Measurements from ENCODE around the gene ZNF10.
A peak's percentile ranks its signal among the peaks of the same experiment; 100 is the strongest.

The ZNF10 gene

GRCh38 chr12:133120385-133121191 lies 9.8 kb upstream of the ZNF10 start:
- no peak overlapping the region for H3K4me3 ChIP-seq (ENCODE audit: low read length)
- DNase-seq (ENCODE audit: low read depth): no peak
- TF ChIP-seq CTCF (conservative IDR thresholded peaks at IDR 0.05; ENCODE audit: low read depth, low read length): no peak

- TF ChIP-seq CTCF (conservative IDR thresholded peaks at IDR 0.05; ENCODE audit: low read depth, low read length): no peak
- no peak overlapping the region for H3K4me3 ChIP-seq (ENCODE audit: low read length)
These were observed 5.8 kb upstream of the ZNF10 start for GRCh38 chr12:133124674-133125073.

GRCh38 chr12:133129368-133130037 lies 924 bp upstream of the ZNF10 start:
- peak overlapping the region; percentile 95 for H3K4me3 ChIP-seq (ENCODE audit: low read length)
- no peak for TF ChIP-seq CTCF (conservative IDR thresholded peaks at IDR 0.05; ENCODE audit: low read depth, low read length)
- no peak for DNase-seq (ENCODE audit: low read depth)

More at GRCh38 chr12:133124674-133125073, 5.8 kb upstream of the ZNF10 start:
- DNase-seq (ENCODE audit: low read depth): no peak

GRCh38 chr12:133130808-133131128 lies 341 bp downstream of the ZNF10 start:
- peak overlapping the region; percentile 95 for H3K4me3 ChIP-seq (ENCODE audit: low read length)
- no peak for DNase-seq (ENCODE audit: low read depth)
- no peak for TF ChIP-seq CTCF (conservative IDR thresholded peaks at IDR 0.05; ENCODE audit: low read depth, low read length)

GRCh38 chr12:133135747-133136146 lies 5.3 kb downstream of the ZNF10 start:
- TF ChIP-seq CTCF (conservative IDR thresholded peaks at IDR 0.05; ENCODE audit: low read depth, low read length): no peak
- no peak for DNase-seq (ENCODE audit: low read depth)

GRCh38 chr12:133145981-133146380 lies 15.6 kb downstream of the ZNF10 start:
- no peak for DNase-seq (ENCODE audit: low read depth)
- H3K4me3 ChIP-seq (ENCODE audit: low read length): no peak overlapping the region
- TF ChIP-seq CTCF (conservative IDR thresholded peaks at IDR 0.05; ENCODE audit: low read depth, low read length): no peak

More at GRCh38 chr12:133135747-133136146, 5.3 kb downstream of the ZNF10 start:
- H3K4me3 ChIP-seq (ENCODE audit: low read length): no peak overlapping the region
